ENCODE measurements around the gene NES. TPM values are rescaled to one million over a fixed set of nuclear protein-coding genes. Genes with fewer than 3 reads are reported as not detected.

Gene NES
- total RNA-seq, 1 donor from 2014 or later = not detected

- intact Hi-C loops (cut with micrococcal nuclease) = no loop called here
- ChIA-PET POLR2A (interaction anchor here (0.5 to 0.9 kb wide), 3 partner anchors 8 to 54 kb away, joined by 3 to 4 read pairs (median 3); no protein-coding TSS in a partner anchor), CTCF (interaction anchor here (0.6 to 1.9 kb wide), 2 partner anchors 32 to 95 kb away, joined by 3 to 12 read pairs; no protein-coding TSS in a partner anchor)
- DNase-seq (no peak), ATAC-seq (ENCODE audit: low read depth) (no peak)
- Mint-ChIP-seq H3K4me3 (no peak overlapping the region), H3K4me1 (peaks cover 10% of the 10 kb centered on the region), H3K36me3 (ENCODE audit: low read depth) (peaks cover 51% of the 10 kb centered on the region), H3K27ac (no peak overlapping the region), H3K9me3 (no peaks in the 10 kb centered on the region), H3K27me3 (no peaks in the 10 kb centered on the region)
- no peak for TF ChIP-seq CTCF (IDR thresholded peaks at IDR 0.05)
Measured at GRCh38 chr1:156721535-156721934, 44.3 kb upstream of the NES start.

GRCh38 chr1:156721131-156721530, 43.9 kb upstream of the NES start:
- DNase-seq (no peak), ATAC-seq (ENCODE audit: low read depth) (no peak)
- no peak for TF ChIP-seq CTCF (IDR thresholded peaks at IDR 0.05)
- H3K27ac Mint-ChIP-seq = no peak overlapping the region
- no peaks in the 10 kb centered on the region for H3K27me3 Mint-ChIP-seq
- ChIA-PET POLR2A (interaction anchor here (0.5 kb wide), 1 partner anchor 7 kb away, joined by 3 read pairs; no protein-coding TSS in a partner anchor), CTCF (interaction anchor here (0.6 to 1.9 kb wide), 2 partner anchors 31 to 94 kb away, joined by 3 to 12 read pairs; no protein-coding TSS in a partner anchor)
- peaks cover 53% of the 10 kb centered on the region for H3K36me3 Mint-ChIP-seq (ENCODE audit: low read depth)
- H3K4me1 Mint-ChIP-seq = peaks cover 10% of the 10 kb centered on the region
- no peak overlapping the region for H3K4me3 Mint-ChIP-seq
- H3K9me3 Mint-ChIP-seq = no peaks in the 10 kb centered on the region
- intact Hi-C loops (cut with micrococcal nuclease) = no loop called here

- intact Hi-C loops (cut with micrococcal nuclease) = no loop called here
- H3K36me3 Mint-ChIP-seq (ENCODE audit: low read depth) = peaks cover 44% of the 10 kb centered on the region
- DNase-seq (no peak), ATAC-seq (ENCODE audit: low read depth) (no peak)
- no peak overlapping the region for H3K4me3 Mint-ChIP-seq
- ChIA-PET CTCF (interaction anchor here (1.1 to 2.7 kb wide), 2 partner anchors 9 to 27 kb away, joined by 3 to 8 read pairs; no protein-coding TSS in a partner anchor), POLR2A (interaction anchor here (0.5 kb wide), 1 partner anchor 92 kb away, joined by 4 read pairs; no protein-coding TSS in a partner anchor)
- peaks cover 2% of the 10 kb centered on the region for H3K4me1 Mint-ChIP-seq
- no peaks in the 10 kb centered on the region for H3K9me3 Mint-ChIP-seq
- TF ChIP-seq CTCF (IDR thresholded peaks at IDR 0.05) = no peak
- H3K27me3 Mint-ChIP-seq = no peaks in the 10 kb centered on the region
- no peak overlapping the region for H3K27ac Mint-ChIP-seq
Measured at GRCh38 chr1:156717351-156717750, 40.1 kb upstream of the NES start.

DNA sequence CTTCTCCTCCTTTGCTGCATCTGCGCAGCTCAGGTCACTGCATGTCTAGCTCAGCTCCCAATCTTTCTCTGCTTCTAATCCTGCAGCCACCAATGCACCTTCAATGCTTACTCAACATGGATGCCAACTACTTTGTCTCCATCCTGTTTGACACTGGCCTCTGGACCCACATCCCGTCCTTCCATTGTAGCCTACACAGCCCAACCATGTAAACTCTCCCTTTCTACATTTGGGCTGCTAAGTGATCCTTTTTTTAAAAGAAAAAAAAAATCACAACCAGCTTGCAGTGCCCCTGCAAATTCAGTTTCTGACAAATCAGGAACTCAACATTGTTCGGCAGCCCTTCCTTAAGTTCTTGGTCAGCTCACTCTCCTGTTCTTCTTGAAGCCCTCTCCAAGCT, 37.6 kb upstream of the NES start:
- DNase-seq (no peak), ATAC-seq (ENCODE audit: low read depth) (no peak)
- intact Hi-C loops (cut with micrococcal nuclease) = no loop called here
- Mint-ChIP-seq H3K4me3 (no peak overlapping the region), H3K9me3 (no peaks in the 10 kb centered on the region), H3K36me3 (ENCODE audit: low read depth) (peaks cover 26% of the 10 kb centered on the region), H3K27me3 (no peaks in the 10 kb centered on the region), H3K27ac (no peak overlapping the region), H3K4me1 (peaks cover under 1% of the 10 kb centered on the region)
- TF ChIP-seq CTCF (IDR thresholded peaks at IDR 0.05) = no peak
- ChIA-PET POLR2A (no interaction called here), CTCF (interaction anchor here (1.7 to 2.7 kb wide), 2 partner anchors 11 to 25 kb away, joined by 8 read pairs; no protein-coding TSS in a partner anchor)

DNA sequence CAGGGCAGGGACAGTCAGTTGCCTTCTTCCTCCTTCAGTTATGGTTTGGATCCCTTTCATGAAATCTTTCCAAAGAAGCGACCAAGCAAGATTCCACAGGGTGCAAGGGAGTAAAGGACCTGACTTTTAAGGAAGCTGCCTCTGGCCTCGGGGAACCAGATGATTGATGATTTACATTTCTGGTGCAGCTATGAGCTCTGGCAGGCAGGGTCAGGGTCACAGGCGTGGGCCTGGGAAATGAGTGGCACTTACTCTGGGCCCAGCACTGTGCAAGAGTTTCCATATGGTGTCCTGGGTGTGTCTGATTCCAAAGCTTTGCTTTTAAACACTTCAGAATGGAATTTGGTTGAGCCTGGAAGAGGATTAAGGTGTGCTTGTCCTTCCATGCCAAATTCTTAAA, 35.4 kb upstream of the NES start:
- ChIA-PET POLR2A (no interaction called here), CTCF (interaction anchor here (1.7 kb wide), 1 partner anchor 22 kb away, joined by 6 read pairs; no protein-coding TSS in a partner anchor)
- Mint-ChIP-seq H3K9me3 (no peaks in the 10 kb centered on the region), H3K27me3 (no peaks in the 10 kb centered on the region), H3K36me3 (ENCODE audit: low read depth) (peaks cover 20% of the 10 kb centered on the region), H3K4me3 (no peak overlapping the region), H3K27ac (no peak overlapping the region), H3K4me1 (no peaks in the 10 kb centered on the region)
- no peak for TF ChIP-seq CTCF (IDR thresholded peaks at IDR 0.05)
- intact Hi-C loops (cut with micrococcal nuclease) = no loop called here
- ATAC-seq (ENCODE audit: low read depth) (no peak), DNase-seq (no peak)

Measured in activated B cell treated with CpG ODN at 0.5 μM for 24 hours (primary cell).